GM21786 (cell line): ENCODE measurements around the gene CMTM3.
"Not testable (repeated sequence)": the region's sequence is repeated elsewhere in the genome, so short reads cannot be mapped to it uniquely, and the experiment has no call there.

Experiments used
- ATAC-seq: cut with Tn5 transposase; IDR thresholded peaks from one replicate; pipeline ENCODE4 v1.9.1; 2021; ENCODE audit not compliant: unreplicated experiment

Gene CMTM3

GRCh38 chr16:66581246-66581952 lies 23.1 kb upstream of the CMTM3 start:
- no peak for ATAC-seq

- ATAC-seq: no peak
Observed at GRCh38 chr16:66585481-66586239, 18.8 kb upstream of the CMTM3 start.

- ATAC-seq: no peak
Observed at GRCh38 chr16:66587881-66588600, 16.5 kb upstream of the CMTM3 start.

- peak; percentile 83 for ATAC-seq
Observed at GRCh38 chr16:66588981-66589713, 15.4 kb upstream of the CMTM3 start.

- ATAC-seq: peak; percentile 50
Observed at GRCh38 chr16:66590322-66590721, 14.2 kb upstream of the CMTM3 start.

- no peak for ATAC-seq
Observed at GRCh38 chr16:66591018-66591417, 13.5 kb upstream of the CMTM3 start.

GRCh38 chr16:66592241-66592640 lies 12.3 kb upstream of the CMTM3 start:
- ATAC-seq: no peak

GRCh38 chr16:66592814-66593213 lies 11.7 kb upstream of the CMTM3 start:
- ATAC-seq: no peak

- ATAC-seq: no peak
Observed at GRCh38 chr16:66594739-66595138, 9.8 kb upstream of the CMTM3 start.

- ATAC-seq: not testable (repeated sequence)
Observed at GRCh38 chr16:66596559-66596958, 7.9 kb upstream of the CMTM3 start.

GRCh38 chr16:66596986-66597848 lies 7.3 kb upstream of the CMTM3 start:
- no peak for ATAC-seq

- ATAC-seq: no peak
Observed at GRCh38 chr16:66598111-66598510, 6.4 kb upstream of the CMTM3 start.

GRCh38 chr16:66599726-66600125 lies 4.8 kb upstream of the CMTM3 start:
- ATAC-seq: no peak

GRCh38 chr16:66600477-66600876 lies 4.0 kb upstream of the CMTM3 start:
- no peak for ATAC-seq

GRCh38 chr16:66601471-66601870 lies 3.0 kb upstream of the CMTM3 start:
- ATAC-seq: no peak

GRCh38 chr16:66603537-66604375 lies 748 bp upstream of the CMTM3 start:
- ATAC-seq: no peak

- peak; percentile 2 for ATAC-seq
Observed at GRCh38 chr16:66605177-66605978, 874 bp downstream of the CMTM3 start.

- peak; percentile 51 for ATAC-seq
Observed at GRCh38 chr16:66605979-66606751, 1.7 kb downstream of the CMTM3 start.
